ENCODE data around the gene PRKACA.

DNA sequence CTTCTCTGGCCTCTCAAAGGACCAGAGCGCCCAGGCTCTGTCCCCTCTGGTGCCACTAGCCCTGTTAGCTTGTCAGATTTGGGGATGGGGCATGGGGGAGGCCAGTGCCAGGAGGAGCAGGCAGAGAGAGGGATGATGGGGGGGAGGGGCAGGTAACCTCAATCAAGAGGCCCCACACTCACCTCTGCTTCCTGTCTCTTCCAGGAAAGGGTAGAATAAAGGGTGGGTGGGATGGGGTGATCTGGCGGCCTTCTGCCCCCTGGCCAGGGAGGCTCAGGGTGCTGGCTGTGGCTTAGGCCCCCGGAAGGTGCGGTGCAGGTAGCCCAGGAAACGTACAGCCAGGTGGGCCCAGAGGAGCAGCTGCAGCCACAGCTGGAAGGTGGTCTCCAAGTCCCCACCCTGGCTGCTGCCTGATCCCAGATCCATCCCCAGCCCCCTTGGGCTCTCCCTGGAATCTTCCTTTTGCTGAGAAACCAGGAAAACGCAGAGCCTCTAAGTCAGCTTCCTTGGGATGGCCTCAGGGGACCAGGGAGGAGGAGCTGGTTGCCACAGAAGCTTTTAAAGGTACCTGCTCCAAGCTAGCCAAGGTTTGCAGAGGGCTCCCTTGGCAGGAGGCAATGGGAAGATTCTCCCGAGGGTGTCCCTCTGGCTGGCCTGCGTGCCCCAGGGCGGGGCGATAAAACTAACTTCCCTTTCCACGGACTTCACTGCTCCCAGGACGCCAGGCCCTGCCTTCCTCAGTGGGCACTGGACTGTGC, 5.3 kb downstream of the PRKACA start:
- TF ChIP-seq, protein P1, sequence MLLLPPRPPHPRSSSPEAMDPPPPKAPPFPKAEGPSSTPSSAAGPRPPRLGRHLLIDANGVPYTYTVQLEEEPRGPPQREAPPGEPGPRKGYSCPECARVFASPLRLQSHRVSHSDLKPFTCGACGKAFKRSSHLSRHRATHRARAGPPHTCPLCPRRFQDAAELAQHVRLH (tag by site-specific recombination; IDR thresholded peaks at IDR 0.05) = no peak
- TF ChIP-seq ZNF777 (tag by site-specific recombination; IDR thresholded peaks at IDR 0.05; ENCODE audit: borderline replicate concordance) (no peak), ZNF114 (tag by site-specific recombination; IDR thresholded peaks at IDR 0.05) (no peak), ZNF24 (tag by site-specific recombination; IDR thresholded peaks at IDR 0.05) (no peak), SP2 (tag by site-specific recombination; IDR thresholded peaks at IDR 0.05) (no peak), ZNF501 (tag by site-specific recombination; IDR thresholded peaks at IDR 0.05) (no peak), ZNF747 (tag by site-specific recombination; IDR thresholded peaks at IDR 0.05) (no peak), ZNF623 (tag by site-specific recombination; IDR thresholded peaks at IDR 0.05) (no peak), ZBTB7A (tag by site-specific recombination; IDR thresholded peaks at IDR 0.05; ENCODE audit: low read depth) (no peak), ZNF214 (tag by site-specific recombination; IDR thresholded peaks at IDR 0.05; ENCODE audit: borderline replicate concordance) (no peak)
- TF ChIP-seq, protein P2, sequence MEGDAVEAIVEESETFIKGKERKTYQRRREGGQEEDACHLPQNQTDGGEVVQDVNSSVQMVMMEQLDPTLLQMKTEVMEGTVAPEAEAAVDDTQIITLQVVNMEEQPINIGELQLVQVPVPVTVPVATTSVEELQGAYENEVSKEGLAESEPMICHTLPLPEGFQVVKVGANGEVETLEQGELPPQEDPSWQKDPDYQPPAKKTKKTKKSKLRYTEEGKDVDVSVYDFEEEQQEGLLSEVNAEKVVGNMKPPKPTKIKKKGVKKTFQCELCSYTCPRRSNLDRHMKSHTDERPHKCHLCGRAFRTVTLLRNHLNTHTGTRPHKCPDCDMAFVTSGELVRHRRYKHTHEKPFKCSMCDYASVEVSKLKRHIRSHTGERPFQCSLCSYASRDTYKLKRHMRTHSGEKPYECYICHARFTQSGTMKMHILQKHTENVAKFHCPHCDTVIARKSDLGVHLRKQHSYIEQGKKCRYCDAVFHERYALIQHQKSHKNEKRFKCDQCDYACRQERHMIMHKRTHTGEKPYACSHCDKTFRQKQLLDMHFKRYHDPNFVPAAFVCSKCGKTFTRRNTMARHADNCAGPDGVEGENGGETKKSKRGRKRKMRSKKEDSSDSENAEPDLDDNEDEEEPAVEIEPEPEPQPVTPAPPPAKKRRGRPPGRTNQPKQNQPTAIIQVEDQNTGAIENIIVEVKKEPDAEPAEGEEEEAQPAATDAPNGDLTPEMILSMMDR (tag by site-specific recombination; IDR thresholded peaks at IDR 0.05) = no peak
- TF ChIP-seq, protein P3, sequence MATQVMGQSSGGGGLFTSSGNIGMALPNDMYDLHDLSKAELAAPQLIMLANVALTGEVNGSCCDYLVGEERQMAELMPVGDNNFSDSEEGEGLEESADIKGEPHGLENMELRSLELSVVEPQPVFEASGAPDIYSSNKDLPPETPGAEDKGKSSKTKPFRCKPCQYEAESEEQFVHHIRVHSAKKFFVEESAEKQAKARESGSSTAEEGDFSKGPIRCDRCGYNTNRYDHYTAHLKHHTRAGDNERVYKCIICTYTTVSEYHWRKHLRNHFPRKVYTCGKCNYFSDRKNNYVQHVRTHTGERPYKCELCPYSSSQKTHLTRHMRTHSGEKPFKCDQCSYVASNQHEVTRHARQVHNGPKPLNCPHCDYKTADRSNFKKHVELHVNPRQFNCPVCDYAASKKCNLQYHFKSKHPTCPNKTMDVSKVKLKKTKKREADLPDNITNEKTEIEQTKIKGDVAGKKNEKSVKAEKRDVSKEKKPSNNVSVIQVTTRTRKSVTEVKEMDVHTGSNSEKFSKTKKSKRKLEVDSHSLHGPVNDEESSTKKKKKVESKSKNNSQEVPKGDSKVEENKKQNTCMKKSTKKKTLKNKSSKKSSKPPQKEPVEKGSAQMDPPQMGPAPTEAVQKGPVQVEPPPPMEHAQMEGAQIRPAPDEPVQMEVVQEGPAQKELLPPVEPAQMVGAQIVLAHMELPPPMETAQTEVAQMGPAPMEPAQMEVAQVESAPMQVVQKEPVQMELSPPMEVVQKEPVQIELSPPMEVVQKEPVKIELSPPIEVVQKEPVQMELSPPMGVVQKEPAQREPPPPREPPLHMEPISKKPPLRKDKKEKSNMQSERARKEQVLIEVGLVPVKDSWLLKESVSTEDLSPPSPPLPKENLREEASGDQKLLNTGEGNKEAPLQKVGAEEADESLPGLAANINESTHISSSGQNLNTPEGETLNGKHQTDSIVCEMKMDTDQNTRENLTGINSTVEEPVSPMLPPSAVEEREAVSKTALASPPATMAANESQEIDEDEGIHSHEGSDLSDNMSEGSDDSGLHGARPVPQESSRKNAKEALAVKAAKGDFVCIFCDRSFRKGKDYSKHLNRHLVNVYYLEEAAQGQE (tag by site-specific recombination; IDR thresholded peaks at IDR 0.05) = no peak
- TF ChIP-seq, protein P4, sequence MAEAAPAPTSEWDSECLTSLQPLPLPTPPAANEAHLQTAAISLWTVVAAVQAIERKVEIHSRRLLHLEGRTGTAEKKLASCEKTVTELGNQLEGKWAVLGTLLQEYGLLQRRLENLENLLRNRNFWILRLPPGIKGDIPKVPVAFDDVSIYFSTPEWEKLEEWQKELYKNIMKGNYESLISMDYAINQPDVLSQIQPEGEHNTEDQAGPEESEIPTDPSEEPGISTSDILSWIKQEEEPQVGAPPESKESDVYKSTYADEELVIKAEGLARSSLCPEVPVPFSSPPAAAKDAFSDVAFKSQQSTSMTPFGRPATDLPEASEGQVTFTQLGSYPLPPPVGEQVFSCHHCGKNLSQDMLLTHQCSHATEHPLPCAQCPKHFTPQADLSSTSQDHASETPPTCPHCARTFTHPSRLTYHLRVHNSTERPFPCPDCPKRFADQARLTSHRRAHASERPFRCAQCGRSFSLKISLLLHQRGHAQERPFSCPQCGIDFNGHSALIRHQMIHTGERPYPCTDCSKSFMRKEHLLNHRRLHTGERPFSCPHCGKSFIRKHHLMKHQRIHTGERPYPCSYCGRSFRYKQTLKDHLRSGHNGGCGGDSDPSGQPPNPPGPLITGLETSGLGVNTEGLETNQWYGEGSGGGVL (tag by site-specific recombination; IDR thresholded peaks at IDR 0.05) = no peak

Data from HEK293 (cell line).